GM19438 (cell line): ENCODE measurements around the gene ATF6.
"Not testable (repeated sequence)": the region's sequence is repeated elsewhere in the genome, so short reads cannot be mapped to it uniquely, and the experiment has no call there.

Source experiments
- ATAC-seq: cut with Tn5 transposase; IDR thresholded peaks from one replicate; pipeline ENCODE4 v1.9.1; 2021; ENCODE audit warnings: low read depth; ENCODE audit not compliant: unreplicated experiment

The ATF6 gene

DNA sequence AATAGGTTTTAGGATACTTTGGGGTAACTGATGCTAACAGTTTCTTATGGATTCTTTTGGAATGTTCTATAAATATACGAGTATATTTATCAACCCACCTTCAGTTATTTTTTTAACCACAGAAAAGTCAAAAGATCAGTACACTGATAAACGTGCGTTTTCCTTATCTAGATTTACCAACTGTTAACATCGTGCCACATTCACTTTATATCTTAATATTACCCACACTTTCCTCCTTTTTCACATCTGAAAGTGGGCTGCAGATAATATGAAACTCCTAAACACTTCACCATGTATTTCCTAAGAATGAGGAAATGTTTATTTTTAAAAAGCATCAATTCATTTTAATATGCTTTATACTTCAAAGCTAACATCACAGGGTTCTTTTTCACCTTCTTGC lies 7.7 kb downstream of the ATF6 start:
- ATAC-seq, result no peak

DNA sequence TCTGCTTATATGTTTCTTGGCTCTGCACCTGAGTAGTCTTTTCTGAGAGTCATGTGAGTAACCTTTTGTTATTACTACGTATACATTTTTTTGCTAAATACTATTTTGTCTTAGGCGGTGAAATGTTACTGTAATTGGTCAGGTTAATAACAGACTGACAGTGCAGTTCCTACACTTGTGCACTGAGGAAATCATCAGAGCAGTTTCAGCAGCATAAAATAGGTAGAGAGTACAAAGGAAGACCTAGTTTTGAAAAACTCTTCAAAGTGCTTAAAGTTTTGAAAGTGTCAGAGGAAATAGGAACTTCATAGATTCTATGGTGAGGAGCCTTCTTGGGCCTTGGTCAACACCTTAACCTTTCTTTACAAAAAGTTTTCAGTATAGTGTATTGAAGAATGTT lies 11.1 kb downstream of the ATF6 start:
- ATAC-seq, result no peak

DNA sequence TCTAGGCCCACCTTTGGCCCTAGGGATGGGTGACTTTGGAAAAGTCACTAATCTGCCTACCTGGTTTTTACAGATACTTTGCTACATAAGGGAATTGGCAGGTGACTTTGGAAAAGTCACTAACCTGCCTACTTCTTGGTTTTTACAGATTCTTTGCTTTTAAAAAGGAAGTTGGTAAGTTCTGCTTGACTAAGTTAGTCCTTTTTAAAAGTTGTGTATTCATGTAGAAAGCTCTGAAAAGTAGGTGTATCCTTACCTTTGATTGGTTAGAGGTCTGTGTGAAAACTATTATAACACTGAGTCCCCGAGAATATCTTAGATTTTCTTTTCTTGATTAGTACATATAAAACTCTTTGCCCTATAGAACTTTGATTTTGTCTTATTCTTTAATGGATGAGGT lies 12.4 kb downstream of the ATF6 start:
- ATAC-seq, result no peak

DNA sequence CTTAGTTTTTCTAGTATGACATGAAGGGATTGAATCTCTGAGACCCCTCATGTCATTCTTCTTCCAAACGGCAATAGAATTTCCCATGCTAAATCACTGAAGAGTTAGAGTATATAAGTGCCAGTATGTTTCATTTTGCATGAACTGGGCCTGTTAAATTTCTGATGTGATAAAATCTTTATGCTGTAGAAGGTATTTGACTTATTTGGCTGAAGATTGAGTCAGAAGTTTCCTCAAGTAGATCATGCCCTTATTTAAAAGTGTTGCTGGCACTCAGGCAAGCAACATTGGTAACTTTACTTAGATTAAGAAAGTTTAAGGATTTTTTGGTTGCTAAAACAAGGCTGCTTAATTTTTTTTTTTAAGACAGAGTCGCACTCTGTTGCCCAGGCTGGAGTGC lies 13.3 kb downstream of the ATF6 start:
- ATAC-seq, result no peak

DNA sequence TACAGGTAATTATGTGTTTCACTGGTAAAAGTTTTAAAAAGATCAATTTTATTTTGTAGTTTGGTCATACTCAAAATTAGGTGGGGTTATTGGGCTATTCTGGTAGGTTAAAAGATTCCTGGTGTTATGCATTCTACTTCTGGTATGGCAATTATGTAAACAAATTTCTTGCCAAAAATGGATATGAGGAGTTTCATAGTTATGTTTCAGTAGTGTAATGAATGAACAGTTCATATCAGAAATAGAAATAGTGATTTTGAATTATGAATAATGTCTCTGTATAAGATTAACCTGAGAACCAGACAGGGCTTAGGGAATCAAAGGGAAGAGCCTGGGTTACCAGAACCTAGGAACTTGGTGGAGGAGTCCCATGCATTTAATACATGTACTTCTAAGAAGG lies 15.9 kb downstream of the ATF6 start:
- ATAC-seq, result no peak

DNA sequence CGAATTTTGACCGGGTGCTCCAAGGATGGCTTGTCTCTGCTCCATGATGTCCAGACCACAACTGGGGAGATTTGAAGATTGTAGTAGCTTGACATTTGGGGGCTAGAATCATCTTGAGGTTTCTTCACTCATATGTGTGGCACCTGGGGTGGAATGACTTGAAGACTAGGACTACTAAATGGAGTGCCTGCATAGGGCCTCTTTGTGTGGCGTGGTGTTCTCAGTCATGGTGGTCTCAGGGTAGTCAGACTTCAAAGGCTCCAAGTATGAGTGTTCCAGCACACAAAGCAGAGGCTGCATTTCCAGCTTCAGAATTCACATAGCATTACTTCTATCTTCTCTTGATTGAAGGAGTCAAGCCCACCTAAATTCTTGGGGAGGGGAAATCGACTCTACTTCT lies 16.8 kb downstream of the ATF6 start:
- ATAC-seq, result no peak

DNA sequence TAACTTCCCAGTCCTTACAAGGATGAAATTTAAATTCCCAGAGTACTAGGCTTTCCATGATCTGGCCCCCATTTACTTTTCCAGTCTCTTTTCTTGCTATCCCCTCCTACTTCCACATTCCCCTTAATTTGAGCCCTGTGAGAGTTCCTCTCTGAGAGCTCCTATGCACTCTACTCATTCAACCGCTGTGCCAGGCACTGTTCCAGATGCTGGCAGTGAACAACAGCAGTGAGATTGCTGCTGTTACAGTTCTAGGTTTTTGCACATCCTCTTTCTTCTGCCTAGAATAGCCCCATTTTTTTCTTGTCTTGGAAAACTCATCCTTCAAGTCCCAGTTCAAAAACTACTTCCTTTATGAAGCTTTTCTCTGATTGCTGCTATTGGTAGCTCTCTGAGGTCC lies 18.8 kb downstream of the ATF6 start:
- ATAC-seq, result no peak

DNA sequence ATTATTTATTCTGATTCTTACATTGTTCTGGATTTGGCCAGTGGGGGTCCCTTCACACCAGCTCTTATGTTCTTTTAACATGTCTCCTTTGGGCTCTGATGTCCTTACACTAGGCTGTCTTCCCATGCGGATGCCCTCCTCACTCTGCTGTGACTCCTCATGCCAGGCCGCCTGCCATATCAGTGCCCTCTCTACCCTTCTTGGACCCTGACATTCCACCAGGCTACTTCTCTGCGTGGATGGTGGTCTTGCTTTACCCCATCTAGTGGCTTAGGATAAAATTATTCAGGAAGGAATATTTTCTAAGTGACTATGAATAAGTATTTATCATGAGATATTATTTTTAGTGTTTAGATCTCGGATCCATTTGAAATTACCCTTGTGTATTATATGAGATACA lies 21.2 kb downstream of the ATF6 start:
- no peak for ATAC-seq

DNA sequence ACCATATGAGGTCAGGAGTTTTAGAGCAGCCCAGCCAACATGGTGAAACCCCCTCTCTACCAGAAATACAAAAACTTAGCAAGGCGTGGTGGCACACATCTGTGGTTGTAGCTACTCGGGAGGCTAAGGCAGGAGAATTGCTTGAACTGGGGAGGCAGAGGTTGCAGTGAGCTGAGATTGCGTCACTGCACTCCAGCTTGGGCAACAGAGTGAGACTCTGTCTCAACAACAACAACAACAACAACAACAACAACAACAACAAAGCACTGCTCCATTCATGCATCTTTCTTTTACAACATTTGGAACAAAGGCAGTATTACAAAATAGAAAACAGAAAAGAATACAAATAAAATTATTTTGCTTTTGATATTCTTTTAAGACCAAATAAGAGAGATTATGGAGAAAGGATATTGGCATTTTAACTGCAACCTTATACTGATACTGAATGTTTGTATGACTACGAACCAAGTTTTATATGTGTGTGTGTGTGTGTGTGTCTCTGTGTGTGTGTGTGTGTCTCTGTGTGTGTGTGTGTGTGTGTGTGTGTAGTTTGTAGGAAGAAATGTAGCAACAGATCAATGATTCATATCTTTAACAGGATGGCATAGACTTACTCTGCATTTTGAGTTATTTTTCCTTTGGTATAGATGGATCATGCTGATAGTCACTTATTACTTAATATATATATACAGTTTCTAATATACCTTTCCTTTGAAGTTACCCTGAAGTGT lies 24.6 kb downstream of the ATF6 start:
- no peak for ATAC-seq

DNA sequence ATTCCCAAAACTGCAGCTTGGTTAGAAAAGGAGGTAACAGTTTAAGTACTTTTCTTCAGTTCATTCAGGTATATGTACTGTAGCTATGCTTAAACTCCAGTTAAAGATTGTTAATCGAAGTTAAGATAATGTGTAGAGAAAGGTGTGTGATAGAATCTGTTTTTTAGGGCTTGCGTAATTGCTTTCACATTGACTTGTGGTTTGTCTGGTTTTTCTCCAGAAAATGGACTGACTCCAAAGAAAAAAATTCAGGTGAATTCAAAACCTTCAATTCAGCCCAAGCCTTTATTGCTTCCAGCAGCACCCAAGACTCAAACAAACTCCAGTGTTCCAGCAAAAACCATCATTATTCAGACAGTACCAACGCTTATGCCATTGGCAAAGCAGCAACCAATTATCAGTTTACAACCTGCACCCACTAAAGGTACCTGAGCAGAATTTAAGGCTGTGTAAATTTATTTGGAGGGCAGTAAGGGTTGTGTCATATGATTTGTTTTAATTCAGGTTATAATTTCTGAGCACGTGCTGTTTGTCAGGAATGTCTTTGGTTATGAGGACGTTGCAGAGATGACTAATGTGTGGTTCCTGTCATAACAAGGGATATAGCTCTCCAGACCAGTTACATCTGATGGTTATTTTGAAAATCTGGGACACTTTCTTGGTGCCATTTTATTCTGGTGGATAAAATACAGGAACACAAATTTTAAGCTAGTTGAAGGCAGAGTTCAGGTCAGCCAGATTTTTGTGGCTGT lies 26.0 kb downstream of the ATF6 start:
- no peak for ATAC-seq

DNA sequence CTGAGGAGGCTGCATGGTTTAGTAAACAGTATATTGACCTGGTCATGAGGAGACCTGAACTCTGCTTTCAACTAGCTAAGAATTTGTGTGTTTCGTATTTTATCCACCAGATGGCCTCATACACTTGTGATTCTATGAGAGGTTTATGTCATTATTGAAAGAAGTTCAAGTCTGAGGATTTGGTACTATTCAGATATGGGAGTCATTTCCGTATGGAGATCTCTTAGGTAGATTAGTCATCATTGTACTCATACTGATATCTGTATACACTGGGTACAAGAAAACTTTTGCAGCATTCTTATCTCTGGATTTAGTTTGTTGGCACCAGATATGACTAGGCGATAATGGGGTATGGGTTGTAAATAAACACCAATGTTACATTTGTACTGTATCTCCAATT lies 26.6 kb downstream of the ATF6 start:
- no peak for ATAC-seq

DNA sequence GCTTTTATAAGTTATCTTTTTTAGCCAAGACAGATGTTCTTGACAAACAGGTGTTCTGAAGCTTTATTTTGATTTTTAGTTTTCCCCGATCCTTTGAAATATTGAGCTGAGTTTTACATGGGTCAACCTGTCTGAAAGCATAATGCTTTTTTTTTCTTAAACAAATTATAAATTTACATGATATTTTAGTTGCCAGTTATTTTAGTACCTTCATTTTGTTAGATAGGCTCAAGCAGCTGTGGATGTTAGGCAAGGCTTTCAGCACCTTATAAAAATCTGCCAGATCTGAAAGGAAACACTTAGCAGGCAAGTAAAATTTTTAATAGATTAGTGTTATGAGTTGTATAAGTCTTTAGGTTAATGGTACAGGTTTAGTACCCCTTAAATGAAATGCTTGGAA lies 33.7 kb downstream of the ATF6 start:
- no peak for ATAC-seq

DNA sequence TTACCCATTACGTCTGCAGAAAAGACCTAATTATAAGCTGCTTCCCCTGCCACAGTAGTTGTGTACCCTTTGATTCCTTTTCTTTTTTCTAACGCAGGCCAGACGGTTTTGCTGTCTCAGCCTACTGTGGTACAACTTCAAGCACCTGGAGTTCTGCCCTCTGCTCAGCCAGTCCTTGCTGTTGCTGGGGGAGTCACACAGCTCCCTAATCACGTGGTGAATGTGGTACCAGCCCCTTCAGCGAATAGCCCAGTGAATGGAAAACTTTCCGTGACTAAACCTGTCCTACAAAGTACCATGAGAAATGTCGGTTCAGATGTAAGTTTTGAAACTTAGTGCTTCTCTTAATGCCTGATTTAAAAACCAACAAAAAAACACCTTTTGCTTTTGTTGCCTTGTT lies 35.8 kb downstream of the ATF6 start:
- ATAC-seq, result no peak

DNA sequence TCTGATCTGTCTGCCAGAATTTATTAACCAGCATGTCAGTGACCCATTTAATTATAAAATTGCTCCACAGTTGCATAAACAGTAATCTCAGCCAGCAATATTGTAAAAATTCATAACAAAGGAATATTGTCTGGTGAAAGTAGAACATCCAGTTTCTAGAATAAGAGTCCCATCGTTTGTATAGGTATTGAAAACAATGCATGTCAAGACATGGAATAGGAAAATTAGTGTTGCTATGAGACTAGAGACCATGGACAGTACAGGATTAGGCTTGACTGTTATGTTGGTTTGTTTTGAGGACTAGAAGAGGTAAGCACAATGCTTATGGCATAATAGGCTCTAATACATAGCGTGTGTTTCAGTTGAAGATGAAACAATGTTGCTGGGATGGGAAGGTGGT lies 37.1 kb downstream of the ATF6 start:
- ATAC-seq, result no peak

DNA sequence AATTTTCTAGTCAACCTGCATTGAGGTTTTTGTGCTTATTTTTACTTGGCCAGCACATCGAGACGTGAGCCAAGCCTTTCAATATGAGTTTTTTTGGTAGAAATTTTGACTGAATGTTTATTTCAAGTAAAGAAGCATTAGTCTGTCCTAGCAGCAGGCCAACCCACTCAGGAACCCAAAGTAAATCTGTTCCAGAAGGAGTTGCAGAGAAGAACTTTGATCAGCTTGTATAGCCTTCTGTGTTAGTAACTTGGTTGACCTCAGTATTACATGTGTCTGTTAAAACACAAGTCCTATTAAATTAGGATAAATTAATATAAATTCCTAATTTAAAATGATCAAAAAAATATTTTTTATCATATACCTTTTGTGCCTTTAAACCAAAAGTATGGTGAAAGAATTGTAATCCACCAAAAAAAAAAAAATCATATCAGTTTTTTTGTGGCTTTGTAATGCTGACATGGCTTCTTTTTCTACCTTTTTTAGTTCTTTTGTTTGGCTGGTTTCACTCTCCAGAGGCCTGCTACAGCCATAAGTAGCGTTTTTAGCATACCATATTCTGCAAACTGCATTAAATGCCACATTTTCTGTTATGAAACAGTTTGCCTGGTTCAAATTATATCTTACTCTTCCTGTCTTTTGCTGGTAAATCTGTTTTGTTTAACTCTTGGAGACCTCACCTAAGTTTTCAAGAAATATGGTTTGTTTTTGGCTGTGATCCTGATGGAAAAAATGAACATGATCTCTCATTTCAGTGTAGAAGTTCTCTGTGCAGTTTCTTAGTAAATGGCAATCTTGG lies 39.5 kb downstream of the ATF6 start:
- no peak for ATAC-seq

DNA sequence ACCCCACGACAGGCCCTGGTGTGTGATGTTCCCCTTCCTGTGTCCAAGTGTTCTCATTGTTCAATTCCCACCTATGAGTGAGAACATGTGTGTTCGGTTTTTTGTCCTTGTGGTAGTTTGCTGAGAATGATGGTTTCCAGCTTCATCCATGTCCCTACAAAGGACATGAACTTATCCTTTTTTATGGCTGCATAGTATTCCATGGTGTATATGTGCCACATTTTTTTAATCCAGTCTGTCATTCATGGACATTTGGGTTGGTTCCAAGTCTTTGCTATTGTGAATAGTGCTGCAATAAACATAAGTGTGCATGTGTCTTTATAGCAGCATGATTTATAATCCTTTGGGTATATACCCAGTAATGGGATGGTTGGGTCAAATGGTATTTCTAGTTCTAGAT lies 43.1 kb downstream of the ATF6 start:
- not testable (repeated sequence) for ATAC-seq

DNA sequence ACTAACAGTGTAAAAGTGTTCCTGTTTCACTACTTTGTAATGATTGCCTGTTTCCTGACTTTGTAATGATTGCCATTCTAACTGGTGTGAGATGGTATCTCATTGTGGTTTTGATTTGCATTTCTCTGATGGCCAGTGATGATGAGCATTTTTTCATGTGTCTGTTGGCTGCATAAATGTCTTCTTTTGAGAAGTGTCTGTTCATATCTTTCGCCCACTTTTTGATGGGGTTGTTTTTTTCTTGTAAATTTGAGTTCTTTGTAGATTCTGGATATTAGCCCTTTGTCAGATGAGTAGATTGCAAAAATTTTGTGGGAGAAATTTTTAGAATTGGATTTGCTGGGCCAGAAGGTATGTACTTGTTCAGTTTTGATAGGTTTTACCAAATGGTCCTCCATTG lies 43.5 kb downstream of the ATF6 start:
- not testable (repeated sequence) for ATAC-seq

DNA sequence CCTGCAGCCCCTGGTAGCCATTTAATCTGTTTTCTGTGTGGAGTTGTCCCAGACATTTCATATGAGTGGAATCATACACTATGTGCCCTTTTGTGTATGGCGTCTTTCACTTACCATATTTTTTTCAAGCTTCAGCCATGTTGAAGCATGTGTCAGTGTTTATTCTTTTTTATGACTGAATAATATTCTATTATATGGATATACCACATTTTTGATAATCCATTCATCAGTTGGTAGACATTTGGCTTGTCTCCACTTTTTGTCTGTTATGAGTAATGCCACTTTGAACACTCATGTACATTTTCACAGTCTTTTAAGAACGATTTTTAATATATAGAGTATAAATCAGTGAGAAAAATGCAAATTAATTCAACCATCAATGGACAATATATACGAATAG lies 44.7 kb downstream of the ATF6 start:
- ATAC-seq, result no peak

DNA sequence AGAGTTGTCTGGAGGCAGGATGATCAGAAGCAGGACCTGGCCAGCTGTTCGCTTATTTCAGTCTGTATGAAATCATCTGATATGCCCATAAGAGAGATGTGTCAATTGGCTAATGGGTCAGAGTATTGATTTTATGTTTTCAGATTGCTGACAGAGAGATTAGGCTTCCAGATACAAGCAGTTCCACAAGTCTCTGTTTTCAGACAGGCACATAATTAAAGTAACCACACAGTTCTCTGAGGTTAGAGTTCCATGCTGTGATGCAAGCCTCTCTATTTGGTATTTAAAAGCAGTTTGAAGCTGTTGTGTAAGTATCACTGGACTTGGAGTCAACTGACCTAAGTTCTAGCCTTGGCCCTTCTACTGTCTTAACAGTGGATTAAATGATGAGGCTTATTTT lies 50.1 kb downstream of the ATF6 start:
- ATAC-seq, result no peak

DNA sequence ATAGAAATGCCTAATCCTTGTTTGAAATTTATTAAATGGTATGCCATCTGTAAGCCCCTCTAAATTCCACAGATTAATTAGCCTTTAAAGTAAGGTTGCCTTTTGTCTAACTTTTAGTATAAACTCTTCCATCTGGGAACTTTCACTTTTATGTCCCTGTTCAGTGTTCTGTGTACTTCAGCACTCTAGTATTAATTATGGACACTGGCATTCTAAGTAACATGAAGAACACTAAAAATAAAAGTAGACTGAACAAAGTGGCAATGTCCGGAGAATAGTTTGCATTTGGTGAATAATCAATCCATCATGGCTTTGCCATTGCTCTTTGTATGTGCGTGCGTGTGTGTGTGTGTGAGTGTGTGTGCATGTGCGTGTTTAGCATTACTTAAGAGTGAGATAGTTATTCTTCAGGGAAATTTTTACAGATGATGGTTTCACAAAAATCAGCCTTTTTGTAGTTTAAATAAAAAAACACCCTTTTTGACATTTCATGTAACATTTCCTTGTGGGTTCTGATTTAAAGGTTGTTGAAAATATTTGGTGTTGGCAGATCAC lies 51.1 kb downstream of the ATF6 start:
- no peak for ATAC-seq

DNA sequence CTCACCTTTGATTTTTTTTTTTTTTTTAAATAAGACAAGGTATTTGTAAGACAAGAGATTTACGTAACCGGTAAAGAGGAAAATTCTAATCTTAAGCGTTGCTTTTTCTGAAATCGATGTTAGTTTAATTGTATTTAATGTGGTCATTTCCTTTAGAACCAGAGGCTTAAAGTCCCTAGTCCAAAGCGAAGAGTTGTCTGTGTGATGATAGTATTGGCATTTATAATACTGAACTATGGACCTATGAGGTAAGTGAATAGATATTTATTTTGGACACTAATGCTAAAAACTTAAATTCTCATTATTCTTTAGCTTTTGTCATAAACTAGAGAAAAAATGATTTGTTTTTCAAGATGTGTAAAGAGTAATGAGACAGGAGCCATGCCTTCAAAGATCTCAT lies 54.8 kb downstream of the ATF6 start:
- no peak for ATAC-seq
